ENCODE data around the gene MYO9B. TPM values are rescaled to one million over a fixed set of nuclear protein-coding genes. Genes with fewer than 3 reads are reported as not detected.

MYO9B gene
- total RNA-seq, 1 donor from 2014 or later = 123 TPM

DNA sequence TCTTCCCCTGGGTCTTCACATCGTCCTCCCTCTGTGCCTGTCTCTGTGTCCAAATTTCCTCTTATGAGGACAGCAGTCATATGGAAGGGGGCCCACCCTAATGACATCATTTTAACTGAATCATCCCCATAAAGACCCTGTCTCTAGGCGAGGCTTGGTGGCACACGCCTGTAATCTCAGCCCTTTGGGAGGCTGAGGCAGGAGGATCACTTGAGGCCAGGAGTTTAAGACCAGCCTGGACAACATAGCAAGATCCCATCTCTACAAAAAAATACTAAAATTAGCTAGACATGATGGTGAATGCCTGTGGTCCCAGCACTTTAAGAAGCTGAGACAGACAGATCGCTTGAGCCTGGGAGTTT lies 4.8 kb downstream of the MYO9B start:
- H4K20me1 ChIP-seq (ENCODE audit: insufficient read depth, low read length) = peaks cover 69% of the 10 kb centered on the region
- FAIRE-seq (no peak), DNase-seq (ENCODE audit: low read depth) (no peak)
- H3K36me3 ChIP-seq (ENCODE audit: insufficient read depth, low read length) = peaks cover 7% of the 10 kb centered on the region
- Mint-ChIP-seq H3K4me1 (ENCODE audit: low read depth, unreplicated experiment) (peaks cover 36% of the 10 kb centered on the region), H3K9me3 (ENCODE audit: unreplicated experiment) (no peaks in the 10 kb centered on the region), H3K27me3 (ENCODE audit: low read depth, unreplicated experiment) (no peaks in the 10 kb centered on the region), H3K36me3 (ENCODE audit: low read depth, unreplicated experiment) (peaks cover 13% of the 10 kb centered on the region), H3K27ac (ENCODE audit: unreplicated experiment) (peak overlapping the region; percentile 96), H3K4me3 (ENCODE audit: unreplicated experiment) (peak overlapping the region; percentile 78)
- peak overlapping the region; percentile 68 for H3K4me2 ChIP-seq (ENCODE audit: low read length)
- H3K9ac ChIP-seq (ENCODE audit: low read length) = peak overlapping the region; percentile 73
- H3K79me2 ChIP-seq (ENCODE audit: insufficient read depth, low read length) = peaks cover 91% of the 10 kb centered on the region
- no peaks in the 10 kb centered on the region for H3K9me3 ChIP-seq (ENCODE audit: insufficient read depth, low read depth, low read length)
- H3K4me3 ChIP-seq (ENCODE audit: insufficient read depth, low read depth, low read length) = peak overlapping the region; percentile 9
- no peak for TF ChIP-seq EZH2 (IDR thresholded peaks at IDR 0.05; ENCODE audit: insufficient read depth, low read length)
- TF ChIP-seq, protein P1, sequence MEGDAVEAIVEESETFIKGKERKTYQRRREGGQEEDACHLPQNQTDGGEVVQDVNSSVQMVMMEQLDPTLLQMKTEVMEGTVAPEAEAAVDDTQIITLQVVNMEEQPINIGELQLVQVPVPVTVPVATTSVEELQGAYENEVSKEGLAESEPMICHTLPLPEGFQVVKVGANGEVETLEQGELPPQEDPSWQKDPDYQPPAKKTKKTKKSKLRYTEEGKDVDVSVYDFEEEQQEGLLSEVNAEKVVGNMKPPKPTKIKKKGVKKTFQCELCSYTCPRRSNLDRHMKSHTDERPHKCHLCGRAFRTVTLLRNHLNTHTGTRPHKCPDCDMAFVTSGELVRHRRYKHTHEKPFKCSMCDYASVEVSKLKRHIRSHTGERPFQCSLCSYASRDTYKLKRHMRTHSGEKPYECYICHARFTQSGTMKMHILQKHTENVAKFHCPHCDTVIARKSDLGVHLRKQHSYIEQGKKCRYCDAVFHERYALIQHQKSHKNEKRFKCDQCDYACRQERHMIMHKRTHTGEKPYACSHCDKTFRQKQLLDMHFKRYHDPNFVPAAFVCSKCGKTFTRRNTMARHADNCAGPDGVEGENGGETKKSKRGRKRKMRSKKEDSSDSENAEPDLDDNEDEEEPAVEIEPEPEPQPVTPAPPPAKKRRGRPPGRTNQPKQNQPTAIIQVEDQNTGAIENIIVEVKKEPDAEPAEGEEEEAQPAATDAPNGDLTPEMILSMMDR (IDR thresholded peaks at IDR 0.05; ENCODE audit: insufficient read depth, low read depth, low read length) = no peak
- peaks cover 35% of the 10 kb centered on the region for H3K4me1 ChIP-seq (ENCODE audit: insufficient read depth, low read length)
- peak overlapping the region; percentile 99 for H3K27ac ChIP-seq (ENCODE audit: low read depth, low read length)
- H2AFZ ChIP-seq (ENCODE audit: low read depth, low read length) = no peak overlapping the region
- H3K27me3 ChIP-seq (ENCODE audit: insufficient read depth, low read length) = no peaks in the 10 kb centered on the region

DNA sequence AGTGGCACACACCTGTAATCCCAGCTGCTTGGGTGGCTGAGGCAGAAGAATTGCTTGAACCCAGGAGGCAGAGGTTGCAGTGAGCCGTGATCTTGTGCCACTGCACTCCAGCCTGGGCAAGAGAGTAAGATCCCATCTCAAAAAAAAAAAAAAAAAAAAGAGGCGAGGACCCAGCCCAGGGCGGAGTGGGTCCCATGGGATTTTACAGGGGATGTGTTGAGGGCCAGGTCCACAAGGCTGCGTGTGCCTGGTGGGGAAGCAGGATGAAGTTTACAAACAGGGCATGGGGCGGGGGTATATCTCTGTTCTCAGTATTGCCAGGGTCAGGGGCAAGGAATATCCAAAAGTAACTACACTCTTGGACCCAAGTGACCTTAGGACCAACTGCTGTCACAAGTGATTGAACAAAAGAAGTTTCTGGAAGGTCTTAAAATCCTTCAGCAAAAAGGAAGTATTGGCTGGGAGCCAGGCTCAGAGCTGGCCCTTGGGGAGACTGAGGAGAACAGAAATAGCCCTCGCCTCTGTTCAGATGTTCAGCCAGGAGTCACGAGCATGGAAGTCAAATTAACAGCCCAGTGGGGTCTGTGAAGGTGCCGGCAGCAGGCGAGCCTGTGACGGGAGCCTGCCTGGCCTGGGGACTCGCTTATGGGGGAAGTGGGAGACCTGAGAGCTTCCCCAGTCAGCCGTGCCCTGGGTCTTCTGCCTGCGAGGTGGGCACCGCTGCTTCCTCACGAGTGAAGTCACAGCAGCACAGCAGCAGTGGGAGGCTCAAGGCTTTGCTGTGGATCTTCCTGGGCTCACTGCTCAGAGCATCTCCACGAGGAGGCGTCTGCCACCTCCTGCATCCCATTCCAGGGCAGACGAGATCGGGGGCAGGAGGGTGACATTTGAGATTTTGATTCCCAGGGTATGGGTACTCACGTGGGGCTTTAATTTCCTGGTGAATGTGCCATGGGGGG lies 6.4 kb downstream of the MYO9B start:
- no peak overlapping the region for H3K4me2 ChIP-seq (ENCODE audit: low read length)
- no peaks in the 10 kb centered on the region for H3K27me3 Mint-ChIP-seq (ENCODE audit: low read depth, unreplicated experiment)
- FAIRE-seq (no peak), DNase-seq (ENCODE audit: low read depth) (no peak)
- peaks cover 70% of the 10 kb centered on the region for H4K20me1 ChIP-seq (ENCODE audit: insufficient read depth, low read length)
- H3K4me1 ChIP-seq (ENCODE audit: insufficient read depth, low read length) = peaks cover 33% of the 10 kb centered on the region
- H3K27me3 ChIP-seq (ENCODE audit: insufficient read depth, low read length) = no peaks in the 10 kb centered on the region
- no peak overlapping the region for H3K9ac ChIP-seq (ENCODE audit: low read length)
- no peak for TF ChIP-seq EZH2 (IDR thresholded peaks at IDR 0.05; ENCODE audit: insufficient read depth, low read length)
- TF ChIP-seq, protein P1 (IDR thresholded peaks at IDR 0.05; ENCODE audit: insufficient read depth, low read depth, low read length) = no peak
- H3K79me2 ChIP-seq (ENCODE audit: insufficient read depth, low read length) = peaks cover 93% of the 10 kb centered on the region
- no peaks in the 10 kb centered on the region for H3K9me3 ChIP-seq (ENCODE audit: insufficient read depth, low read depth, low read length)
- H3K4me3 Mint-ChIP-seq (ENCODE audit: unreplicated experiment) = no peak overlapping the region
- peaks cover 9% of the 10 kb centered on the region for H3K36me3 ChIP-seq (ENCODE audit: insufficient read depth, low read length)
- H3K4me1 Mint-ChIP-seq (ENCODE audit: low read depth, unreplicated experiment) = peaks cover 39% of the 10 kb centered on the region
- H3K36me3 Mint-ChIP-seq (ENCODE audit: low read depth, unreplicated experiment) = peaks cover 17% of the 10 kb centered on the region
- no peak overlapping the region for H3K4me3 ChIP-seq (ENCODE audit: insufficient read depth, low read depth, low read length)
- H2AFZ ChIP-seq (ENCODE audit: low read depth, low read length) = no peak overlapping the region
- no peak overlapping the region for H3K27ac ChIP-seq (ENCODE audit: low read depth, low read length)
- no peaks in the 10 kb centered on the region for H3K9me3 Mint-ChIP-seq (ENCODE audit: unreplicated experiment)
- H3K27ac Mint-ChIP-seq (ENCODE audit: unreplicated experiment) = peak overlapping the region; percentile 78

DNA sequence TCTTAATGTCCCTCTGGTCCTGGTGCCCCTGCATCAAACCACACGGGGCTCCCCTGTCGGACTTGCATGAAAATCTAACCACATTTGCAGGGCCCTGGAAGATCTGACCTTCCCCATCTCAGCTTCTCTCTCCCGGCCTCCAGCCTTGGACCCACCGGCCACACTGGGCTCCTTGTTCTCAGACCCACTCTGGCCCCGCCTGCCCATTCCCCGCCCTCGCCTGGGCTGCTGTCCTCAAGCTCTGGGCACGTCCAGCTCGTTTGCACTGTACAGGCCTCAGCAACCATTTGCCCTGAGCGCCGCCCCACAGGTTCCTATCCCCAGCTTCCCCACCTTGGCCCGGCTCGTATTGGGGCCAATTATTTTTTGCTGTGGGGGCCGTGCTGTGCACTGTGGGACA lies 10.5 kb downstream of the MYO9B start:
- H3K4me2 ChIP-seq (ENCODE audit: low read length) = no peak overlapping the region
- DNase-seq (ENCODE audit: low read depth) (no peak), FAIRE-seq (no peak)
- peaks cover 26% of the 10 kb centered on the region for H3K4me1 ChIP-seq (ENCODE audit: insufficient read depth, low read length)
- peaks cover 6% of the 10 kb centered on the region for H3K36me3 ChIP-seq (ENCODE audit: insufficient read depth, low read length)
- H2AFZ ChIP-seq (ENCODE audit: low read depth, low read length) = no peak overlapping the region
- H3K79me2 ChIP-seq (ENCODE audit: insufficient read depth, low read length) = peaks cover 100% of the 10 kb centered on the region
- H3K9me3 Mint-ChIP-seq (ENCODE audit: unreplicated experiment) = no peaks in the 10 kb centered on the region
- no peak overlapping the region for H3K4me3 ChIP-seq (ENCODE audit: insufficient read depth, low read depth, low read length)
- peaks cover 47% of the 10 kb centered on the region for H3K4me1 Mint-ChIP-seq (ENCODE audit: low read depth, unreplicated experiment)
- H3K27me3 Mint-ChIP-seq (ENCODE audit: low read depth, unreplicated experiment) = no peaks in the 10 kb centered on the region
- peak overlapping the region; percentile 47 for H3K27ac Mint-ChIP-seq (ENCODE audit: unreplicated experiment)
- H3K9ac ChIP-seq (ENCODE audit: low read length) = no peak overlapping the region
- peaks cover 18% of the 10 kb centered on the region for H3K36me3 Mint-ChIP-seq (ENCODE audit: low read depth, unreplicated experiment)
- no peaks in the 10 kb centered on the region for H3K9me3 ChIP-seq (ENCODE audit: insufficient read depth, low read depth, low read length)
- H3K27me3 ChIP-seq (ENCODE audit: insufficient read depth, low read length) = no peaks in the 10 kb centered on the region
- H3K4me3 Mint-ChIP-seq (ENCODE audit: unreplicated experiment) = no peak overlapping the region
- TF ChIP-seq EZH2 (IDR thresholded peaks at IDR 0.05; ENCODE audit: insufficient read depth, low read length) = no peak
- TF ChIP-seq, protein P1 (IDR thresholded peaks at IDR 0.05; ENCODE audit: insufficient read depth, low read depth, low read length) = no peak
- no peak overlapping the region for H3K27ac ChIP-seq (ENCODE audit: low read depth, low read length)
- peaks cover 84% of the 10 kb centered on the region for H4K20me1 ChIP-seq (ENCODE audit: insufficient read depth, low read length)
